Measurements from ENCODE around the gene PLK3.

The PLK3 gene

DNA sequence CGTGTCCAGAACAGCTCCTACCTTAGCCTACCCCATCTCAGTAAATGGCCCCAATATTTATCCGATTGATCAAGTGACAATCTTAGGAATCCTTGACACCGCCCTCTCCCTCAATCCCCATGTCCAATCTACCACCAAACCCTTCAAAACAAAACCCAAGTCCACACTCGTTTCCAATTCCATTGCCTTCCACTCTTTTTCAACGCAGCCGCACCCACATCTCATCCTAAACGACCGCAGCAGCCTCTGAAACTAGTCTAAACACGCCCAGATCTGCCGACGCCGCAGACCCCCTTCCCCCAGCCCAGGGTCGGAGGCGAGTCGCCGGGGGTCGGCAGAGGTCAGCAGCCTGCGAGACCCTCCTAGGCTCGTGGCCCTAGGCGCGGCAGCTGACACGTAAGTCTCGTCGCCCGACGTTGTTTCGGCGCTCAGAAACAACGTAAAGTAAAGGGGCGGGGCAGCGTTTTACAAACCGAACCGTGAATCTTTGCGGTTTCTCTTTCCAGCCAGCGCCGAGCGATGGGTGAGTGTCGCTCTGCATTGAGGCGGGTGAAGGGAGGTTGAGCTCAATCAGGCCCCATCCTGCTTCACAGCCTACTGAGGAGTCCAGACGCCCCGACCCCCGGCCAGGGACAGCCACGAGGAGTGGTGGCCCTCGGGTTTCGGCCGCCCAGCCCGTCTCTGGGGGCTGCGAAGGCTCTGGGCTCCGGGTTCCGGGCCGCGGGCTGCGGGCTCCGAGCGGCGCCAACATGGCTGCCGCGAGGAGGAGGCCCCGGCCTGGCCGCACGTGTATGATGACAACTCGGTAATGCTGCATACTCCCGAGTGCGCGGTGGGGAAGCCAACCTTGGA is 24.9 kb upstream of the PLK3 start, which contains the start of gene RPS8:
Gene RPS8 (plus strand): TSS at position 463 of the 852 bp plus-strand sequence. CDS start 57 bp downstream, at position 520.
- peaks cover 13% of the 10 kb centered on the region for H3K4me1 ChIP-seq (ENCODE audit: low read length)
- no peak for TF ChIP-seq EZH2phosphoT487 (IDR thresholded peaks at IDR 0.05; ENCODE audit: low read depth)
- TF ChIP-seq, protein P1, sequence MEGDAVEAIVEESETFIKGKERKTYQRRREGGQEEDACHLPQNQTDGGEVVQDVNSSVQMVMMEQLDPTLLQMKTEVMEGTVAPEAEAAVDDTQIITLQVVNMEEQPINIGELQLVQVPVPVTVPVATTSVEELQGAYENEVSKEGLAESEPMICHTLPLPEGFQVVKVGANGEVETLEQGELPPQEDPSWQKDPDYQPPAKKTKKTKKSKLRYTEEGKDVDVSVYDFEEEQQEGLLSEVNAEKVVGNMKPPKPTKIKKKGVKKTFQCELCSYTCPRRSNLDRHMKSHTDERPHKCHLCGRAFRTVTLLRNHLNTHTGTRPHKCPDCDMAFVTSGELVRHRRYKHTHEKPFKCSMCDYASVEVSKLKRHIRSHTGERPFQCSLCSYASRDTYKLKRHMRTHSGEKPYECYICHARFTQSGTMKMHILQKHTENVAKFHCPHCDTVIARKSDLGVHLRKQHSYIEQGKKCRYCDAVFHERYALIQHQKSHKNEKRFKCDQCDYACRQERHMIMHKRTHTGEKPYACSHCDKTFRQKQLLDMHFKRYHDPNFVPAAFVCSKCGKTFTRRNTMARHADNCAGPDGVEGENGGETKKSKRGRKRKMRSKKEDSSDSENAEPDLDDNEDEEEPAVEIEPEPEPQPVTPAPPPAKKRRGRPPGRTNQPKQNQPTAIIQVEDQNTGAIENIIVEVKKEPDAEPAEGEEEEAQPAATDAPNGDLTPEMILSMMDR (IDR thresholded peaks at IDR 0.05; ENCODE audit: low read depth, low read length), result no peak
- H3K36me3 ChIP-seq (replicated peaks; ENCODE audit: low read depth, low read length), result peaks cover 34% of the 10 kb centered on the region
- H4K20me1 ChIP-seq (ENCODE audit: insufficient read depth, low read length), result peaks cover 31% of the 10 kb centered on the region
- no peaks in the 10 kb centered on the region for H3K27me3 ChIP-seq (ENCODE audit: low read depth, low read length)
- peak within 1 kb of the TSS; percentile 79 for H3K27ac ChIP-seq (ENCODE audit: low read length)
- peaks cover 47% of the 10 kb centered on the region for H3K79me2 ChIP-seq (ENCODE audit: low read length)
- peak within 1 kb of the TSS; percentile 88 for H3K4me3 ChIP-seq (ENCODE audit: low read length)
- H3K9ac ChIP-seq (ENCODE audit: low read length), result peak within 1 kb of the TSS; percentile 95
- H2AFZ ChIP-seq (ENCODE audit: low read depth, low read length), result 0 out of 2 replicates have a peak within 1 kb of the TSS, but pooled peaks have one; percentile 28
- peak within 1 kb of the TSS; percentile 97 for H3K4me2 ChIP-seq (ENCODE audit: low read length)
- H3K9me3 ChIP-seq (ENCODE audit: insufficient read depth, low read length), result no peaks in the 10 kb centered on the region

- Histone ChIP-seq H3K27ac (ENCODE audit: low read length) (peak overlapping the region; percentile 79), H4K20me1 (ENCODE audit: insufficient read depth, low read length) (peaks cover 31% of the 10 kb centered on the region), H3K4me2 (ENCODE audit: low read length) (peak overlapping the region; percentile 97), H2AFZ (ENCODE audit: low read depth, low read length) (no peak overlapping the region), H3K36me3 (replicated peaks; ENCODE audit: low read depth, low read length) (peaks cover 38% of the 10 kb centered on the region), H3K9ac (ENCODE audit: low read length) (peak overlapping the region; percentile 95), H3K9me3 (ENCODE audit: insufficient read depth, low read length) (no peaks in the 10 kb centered on the region), H3K4me1 (ENCODE audit: low read length) (peaks cover 13% of the 10 kb centered on the region), H3K27me3 (ENCODE audit: low read depth, low read length) (no peaks in the 10 kb centered on the region), H3K79me2 (ENCODE audit: low read length) (peaks cover 47% of the 10 kb centered on the region), H3K4me3 (ENCODE audit: low read length) (peak overlapping the region; percentile 88)
- no peak for TF ChIP-seq EZH2phosphoT487 (IDR thresholded peaks at IDR 0.05; ENCODE audit: low read depth)
- TF ChIP-seq, protein P1 (IDR thresholded peaks at IDR 0.05; ENCODE audit: low read depth, low read length), result no peak
These were observed 24.0 kb upstream of the PLK3 start for GRCh38 chr1:44775930-44776729.

- H3K4me3 ChIP-seq (ENCODE audit: low read length), result peak overlapping the region; percentile 88
- peaks cover 13% of the 10 kb centered on the region for H3K4me1 ChIP-seq (ENCODE audit: low read length)
- peak overlapping the region; percentile 95 for H3K9ac ChIP-seq (ENCODE audit: low read length)
- H2AFZ ChIP-seq (ENCODE audit: low read depth, low read length), result no peak overlapping the region
- peaks cover 31% of the 10 kb centered on the region for H4K20me1 ChIP-seq (ENCODE audit: insufficient read depth, low read length)
- peak overlapping the region; percentile 97 for H3K4me2 ChIP-seq (ENCODE audit: low read length)
- peaks cover 43% of the 10 kb centered on the region for H3K36me3 ChIP-seq (replicated peaks; ENCODE audit: low read depth, low read length)
- H3K79me2 ChIP-seq (ENCODE audit: low read length), result peaks cover 47% of the 10 kb centered on the region
- H3K27ac ChIP-seq (ENCODE audit: low read length), result peak overlapping the region; percentile 79
- TF ChIP-seq, protein P1 (IDR thresholded peaks at IDR 0.05; ENCODE audit: low read depth, low read length), result no peak
- TF ChIP-seq EZH2phosphoT487 (IDR thresholded peaks at IDR 0.05; ENCODE audit: low read depth), result no peak
- H3K9me3 ChIP-seq (ENCODE audit: insufficient read depth, low read length), result no peaks in the 10 kb centered on the region
- H3K27me3 ChIP-seq (ENCODE audit: low read depth, low read length), result no peaks in the 10 kb centered on the region
These were observed 23.5 kb upstream of the PLK3 start for GRCh38 chr1:44776730-44777068.

- peaks cover 47% of the 10 kb centered on the region for H3K79me2 ChIP-seq (ENCODE audit: low read length)
- H3K4me2 ChIP-seq (ENCODE audit: low read length), result peak overlapping the region; percentile 97; the same call in 1 of the 2 replicates
These were observed 22.6 kb upstream of the PLK3 start for GRCh38 chr1:44777547-44777946.

More at GRCh38 chr1:44777547-44777946, 22.6 kb upstream of the PLK3 start:
- Histone ChIP-seq H4K20me1 (ENCODE audit: insufficient read depth, low read length) (peaks cover 31% of the 10 kb centered on the region), H3K27ac (ENCODE audit: low read length) (no peak overlapping the region), H2AFZ (ENCODE audit: low read depth, low read length) (no peak overlapping the region), H3K9me3 (ENCODE audit: insufficient read depth, low read length) (no peaks in the 10 kb centered on the region), H3K9ac (ENCODE audit: low read length) (no peak overlapping the region), H3K4me1 (ENCODE audit: low read length) (peaks cover 13% of the 10 kb centered on the region), H3K4me3 (ENCODE audit: low read length) (peak overlapping the region; percentile 88; the same call in 1 of the 2 replicates), H3K27me3 (ENCODE audit: low read depth, low read length) (no peaks in the 10 kb centered on the region), H3K36me3 (replicated peaks; ENCODE audit: low read depth, low read length) (peaks cover 46% of the 10 kb centered on the region)
- no peak for TF ChIP-seq EZH2phosphoT487 (IDR thresholded peaks at IDR 0.05; ENCODE audit: low read depth)
- TF ChIP-seq, protein P1 (IDR thresholded peaks at IDR 0.05; ENCODE audit: low read depth, low read length), result no peak
